H9 (cell line): ENCODE results near the gene TBC1D22A. TPM values are rescaled to one million over a fixed set of nuclear protein-coding genes. Genes with fewer than 3 reads are reported as not detected.

Experiments
- DNase-seq: peaks from one replicate; pipeline ENCODE4 v3.0.0-alpha.2; 2017
- H2AFZ ChIP-seq: one replicate; pipeline ENCODE4 v1.6.1; 2013; ENCODE audit warnings: mild to moderate bottlenecking, low read length, control low read depth, moderate library complexity
- H2AK5ac ChIP-seq: 2 replicates; pipeline ENCODE4 v1.6.1; 2013; ENCODE audit warnings: low read length, control low read depth, mixed read lengths; ENCODE audit not compliant: insufficient read length
- H2BK120ac ChIP-seq: one replicate; pipeline ENCODE4 v1.6.1; 2013; ENCODE audit warnings: low read depth, mild to moderate bottlenecking, low read length, control low read depth, inconsistent platforms; ENCODE audit not compliant: poor library complexity, severe bottlenecking
- H2BK12ac ChIP-seq: 2 replicates; pipeline ENCODE4 v1.6.1; 2013; ENCODE audit warnings: low read length, control low read depth, mixed read lengths, low read depth; ENCODE audit not compliant: insufficient read length
- H2BK15ac ChIP-seq: 2 replicates; pipeline ENCODE4 v1.6.1; 2013; ENCODE audit warnings: low read depth, low read length, control low read depth
- H2BK20ac ChIP-seq: one replicate; pipeline ENCODE4 v1.6.1; 2013; ENCODE audit warnings: low read depth, mild to moderate bottlenecking, low read length, control low read depth, inconsistent platforms; ENCODE audit not compliant: poor library complexity, severe bottlenecking
- H2BK5ac ChIP-seq: 2 replicates; pipeline ENCODE4 v1.6.1; 2013; ENCODE audit warnings: low read length, control low read depth, mixed read lengths; ENCODE audit not compliant: insufficient read length
- H3K14ac ChIP-seq: 2 replicates; pipeline ENCODE4 v1.6.1; 2013; ENCODE audit warnings: low read length, control low read depth; ENCODE audit not compliant: insufficient read depth
- H3K18ac ChIP-seq: 2 replicates; pipeline ENCODE4 v1.6.1; 2013; ENCODE audit warnings: low read depth, mild to moderate bottlenecking, mixed read lengths, low read length, control low read depth; ENCODE audit not compliant: insufficient read length
- H3K23ac ChIP-seq: 2 replicates; pipeline ENCODE4 v1.6.1; 2013; ENCODE audit warnings: low read length, control low read depth, mixed read lengths, low read depth; ENCODE audit not compliant: insufficient read length
- H3K23me2 ChIP-seq: 2 replicates; pipeline ENCODE4 v1.6.1; 2013; ENCODE audit warnings: low read depth, mild to moderate bottlenecking, mixed read lengths, low read length, control low read depth; ENCODE audit not compliant: insufficient read length, poor library complexity, severe bottlenecking
- H3K27ac ChIP-seq: 2 replicates; pipeline ENCODE4 v1.5.1; 2013; ENCODE audit warnings: low read length, control low read depth, mixed read lengths, low read depth; ENCODE audit not compliant: insufficient read length
- H3K27me3 ChIP-seq: 2 replicates; pipeline ENCODE4 v1.6.1; 2013; ENCODE audit warnings: low read length, control low read depth, inconsistent platforms; ENCODE audit not compliant: insufficient read depth
- H3K4ac ChIP-seq: 2 replicates; pipeline ENCODE4 v1.6.1; 2013; ENCODE audit warnings: low read depth, mild to moderate bottlenecking, control low read depth, inconsistent platforms, low read length, moderate library complexity
- H3K4me1 ChIP-seq: 2 replicates; pipeline ENCODE4 v1.6.1; 2013; ENCODE audit warnings: low read length, control low read depth, inconsistent platforms; ENCODE audit not compliant: insufficient read depth
- H3K4me2 ChIP-seq: 2 replicates; pipeline ENCODE4 v1.6.1; 2013; ENCODE audit warnings: low read length, control low read depth, mixed read lengths; ENCODE audit not compliant: insufficient read length, insufficient read depth
- H3K56ac ChIP-seq: 2 replicates; pipeline ENCODE4 v1.6.1; 2013; ENCODE audit warnings: low read depth, mild to moderate bottlenecking, mixed read lengths, low read length, control low read depth; ENCODE audit not compliant: insufficient read length
- H3K79me1 ChIP-seq: 2 replicates; pipeline ENCODE4 v1.6.1; 2013; ENCODE audit warnings: low read depth, mild to moderate bottlenecking, moderate library complexity, low read length, control low read depth, inconsistent platforms; ENCODE audit not compliant: insufficient read depth, poor library complexity, severe bottlenecking
- H3K79me2 ChIP-seq: 2 replicates; pipeline ENCODE4 v1.6.1; 2013; ENCODE audit warnings: low read length, control low read depth, inconsistent platforms; ENCODE audit not compliant: insufficient read depth
- H3K9ac ChIP-seq: 2 replicates; pipeline ENCODE4 v1.6.1; 2013; ENCODE audit warnings: low read length, control low read depth, mixed read lengths; ENCODE audit not compliant: insufficient read length; ENCODE audit errors: extremely low read depth
- H3K9me3 ChIP-seq: one replicate; pipeline ENCODE4 v1.6.1; 2013; ENCODE audit warnings: low read depth, low read length, inconsistent platforms; ENCODE audit not compliant: control insufficient read depth
- H3T11ph ChIP-seq: one replicate; pipeline ENCODE4 v1.6.1; 2013; ENCODE audit warnings: mild to moderate bottlenecking, low read length, control low read depth, inconsistent platforms
- H4K20me1 ChIP-seq: one replicate; pipeline ENCODE4 v1.6.1; 2013; ENCODE audit not compliant: control insufficient read depth, insufficient read length, insufficient read depth
- H4K5ac ChIP-seq: 2 replicates; pipeline ENCODE4 v1.6.1; 2013; ENCODE audit warnings: low read depth, mild to moderate bottlenecking, mixed read lengths, low read length, control low read depth; ENCODE audit not compliant: insufficient read length
- H4K8ac ChIP-seq: replicated peaks from 2 replicates; pipeline ENCODE4 v1.6.1; 2013; ENCODE audit warnings: low read length, control low read depth, mixed read lengths, low read depth; ENCODE audit not compliant: insufficient read length
- H4K91ac ChIP-seq: 2 replicates; pipeline ENCODE4 v1.6.1; 2013; ENCODE audit warnings: low read depth, mild to moderate bottlenecking, moderate library complexity, mixed read lengths, low read length, control low read depth; ENCODE audit not compliant: insufficient read length
- H3K27ac Mint-ChIP-seq, 3 experiments: 2 replicates in 2 of 3; 3 replicates in 1 of 3; pipeline ENCODE4 v1.8.0; 2020 to 2021; ENCODE audit warnings: mixed read lengths in 3 of 3, mild to moderate bottlenecking in 1 of 3, moderate library complexity in 1 of 3
- H3K27me3 Mint-ChIP-seq: 2 replicates; pipeline ENCODE4 v1.8.0; 2021; ENCODE audit warnings: low read depth, mild to moderate bottlenecking, moderate library complexity, mixed read lengths
- H3K36me3 Mint-ChIP-seq, 3 experiments: 2 replicates in 2 of 3; 3 replicates in 1 of 3; pipeline ENCODE4 v1.8.0; 2020 to 2021; ENCODE audit warnings: low read depth in 3 of 3, mixed read lengths in 3 of 3; ENCODE audit not compliant: insufficient read depth in 1 of 3
- H3K4me1 Mint-ChIP-seq, 2 experiments: 2 replicates each; pipeline ENCODE4 v1.8.0; 2020; ENCODE audit warnings: mixed read lengths in 2 of 2
- H3K4me3 Mint-ChIP-seq, 2 experiments: 2 replicates in 1 of 2; 3 replicates in 1 of 2; pipeline ENCODE4 v1.8.0; 2020 to 2021; ENCODE audit warnings: mild to moderate bottlenecking in 2 of 2, mixed read lengths in 2 of 2, moderate library complexity in 1 of 2
- H3K9me3 Mint-ChIP-seq, 2 experiments: 2 replicates in 1 of 2; 3 replicates in 1 of 2; pipeline ENCODE4 v1.8.0; 2020; ENCODE audit warnings: mild to moderate bottlenecking in 2 of 2, mixed read lengths in 2 of 2, moderate library complexity in 1 of 2
- CTCF ChIP-seq: fragments of 200-600 bp; sonication (generic); conservative IDR thresholded peaks from 3 replicates; pipeline ENCODE4 v1.8.0; 2021; ENCODE audit warnings: antibody characterized with exemption, mild to moderate bottlenecking
- WGBS: extraction: QIAGEN DNeasy Blood & Tissue Kit; methylation state at CpG from one replicate; pipeline ENCODE4 v1.1.7; 2013; ENCODE audit warnings: missing lambda C conversion rate, low lambda C conversion rate, mixed read lengths; ENCODE audit not compliant: insufficient read length; ENCODE audit errors: extremely low coverage; 5-methylcytosine and 5-hydroxymethylcytosine counted together
- total RNA-seq: library from RNA; stranded (reverse); gene quantifications from 2 replicates; pipeline ENCODE4 v1.2.1, GENCODE V29; 2021

Gene TBC1D22A
- total RNA-seq, 1 experiment from 2014 or later: 20.8 TPM

DNA sequence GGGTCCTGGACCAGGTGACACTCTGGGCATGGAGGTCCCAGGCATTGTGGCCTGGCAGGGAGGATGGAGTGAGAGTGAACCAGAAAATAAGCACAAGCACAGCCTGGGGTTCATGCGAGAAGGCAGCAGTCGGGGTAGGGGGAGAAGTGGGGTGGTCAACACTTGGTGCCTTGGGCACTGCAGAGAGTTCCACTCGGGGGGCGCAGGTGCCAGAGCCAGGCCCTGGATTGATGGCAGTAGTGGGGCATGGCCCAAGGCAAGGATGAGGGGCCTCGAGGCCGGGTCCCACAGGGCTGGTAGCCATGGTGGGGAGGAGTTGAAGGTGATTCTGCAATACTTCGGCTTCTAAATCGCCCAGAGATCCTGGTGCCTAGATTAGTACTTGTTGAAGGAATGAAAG, 372.9 kb downstream of the TBC1D22A start:
- Histone ChIP-seq H3K4me1 (no peaks in the 10 kb centered on the region), H3K14ac (no peak overlapping the region), H3K9ac (no peak overlapping the region), H2BK120ac (no peak overlapping the region), H3K79me2 (no peaks in the 10 kb centered on the region), H3K27me3 (no peaks in the 10 kb centered on the region), H2BK15ac (no peak overlapping the region), H4K20me1 (no peaks in the 10 kb centered on the region), H3K18ac (no peak overlapping the region), H3K23ac (no peak overlapping the region), H4K8ac (no peak overlapping the region), H2BK20ac (no peak overlapping the region), H2BK12ac (no peak overlapping the region), H3K9me3 (no peaks in the 10 kb centered on the region), H3K23me2 (no peaks in the 10 kb centered on the region), H3K4me2 (no peak overlapping the region), H2BK5ac (no peak overlapping the region), H3K56ac (no peak overlapping the region), H2AFZ (no peak overlapping the region), H4K5ac (no peak overlapping the region), H3K79me1 (no peaks in the 10 kb centered on the region), H3K27ac (no peak overlapping the region), H2AK5ac (no peak overlapping the region), H4K91ac (no peak overlapping the region), H3K4ac (no peak overlapping the region), H3T11ph (no peak overlapping the region)
- H3K4me1 Mint-ChIP-seq: peaks cover 9 to 11% of the 10 kb centered on the region in 2 experiments
- peaks cover 4% of the 10 kb centered on the region; the same call in 1 of the 2 replicates for H3K27me3 Mint-ChIP-seq
- no peaks in the 10 kb centered on the region for H3K9me3 Mint-ChIP-seq
- DNase-seq: no peak
- H3K36me3 Mint-ChIP-seq: no peaks in the 10 kb centered on the region; a peak in 2 of 7 replicates
- H3K27ac Mint-ChIP-seq: peak overlapping the region in 2 of 3 experiments; percentile 33 to 73; a peak in 3 of 7 replicates
- no peak overlapping the region for H3K4me3 Mint-ChIP-seq
- no peak for TF ChIP-seq CTCF
- no CpG with 5 or more reads among the region's 8 CpGs for WGBS
